ENCODE measurements around the gene ATP2C2. TPM values are rescaled to one million over a fixed set of nuclear protein-coding genes. Genes with fewer than 3 reads are reported as not detected.

The ATP2C2 gene
- total RNA-seq, 1 experiment from 2014 or later = 0.67 TPM

GRCh38 chr16:84369938-84370627, 1.7 kb downstream of the ATP2C2 start:
- H3K4me1 ChIP-seq (ENCODE audit: control insufficient read depth, insufficient read depth, low read length) = 0 out of 2 replicates have a peak, but pooled peaks cover 4% of the 10 kb centered on the region
- no peak overlapping the region for H3K4me3 ChIP-seq (ENCODE audit: low read depth in 2 of 2, low read length in 2 of 2)
- DNase-seq (ENCODE audit: low read depth, low spot score) (no peak), ATAC-seq (no peak)
- ChIA-PET POLR2A (no interaction called here), CTCF (no interaction called here)
- peaks cover 7% of the 10 kb centered on the region; the same call in 1 of the 2 replicates for H3K27me3 ChIP-seq (ENCODE audit: control insufficient read depth, insufficient read depth, low read length)
- H3K27ac ChIP-seq (ENCODE audit: low read length) = no peak overlapping the region
- H3K36me3 ChIP-seq (ENCODE audit: control insufficient read depth, insufficient read depth, low read length) = peaks cover 2% of the 10 kb centered on the region; the same call in 1 of the 2 replicates
- no TSS peak for BruUV-seq (replicated peaks)
- TF ChIP-seq CTCF (IDR thresholded peaks at IDR 0.05) (no peak), TCF7L2 (IDR thresholded peaks at IDR 0.05; ENCODE audit: low read depth, low read length) (no peak)
- H3K9me3 ChIP-seq (ENCODE audit: control insufficient read depth, insufficient read depth, low read depth, low read length) = no peaks in the 10 kb centered on the region
- in situ Hi-C loops (cut with HindIII; ENCODE audit: low pct_unique_long_range_greater_than_20kb, low sequenced_read_pairs) (no loop called here), intact Hi-C loops (cut with micrococcal nuclease; ENCODE audit: unreplicated experiment) (no loop called here)

- POLR2A ChIA-PET = no interaction called here
- peaks cover 7% of the 10 kb centered on the region; the same call in 1 of the 2 replicates for H3K27me3 ChIP-seq (ENCODE audit: control insufficient read depth, insufficient read depth, low read length)
- no peak overlapping the region for H3K27ac ChIP-seq (ENCODE audit: low read length)
Observed at GRCh38 chr16:84370723-84371552, 2.6 kb downstream of the ATP2C2 start.

More at GRCh38 chr16:84370723-84371552, 2.6 kb downstream of the ATP2C2 start:
- CTCF ChIA-PET = no interaction called here
- TF ChIP-seq SIN3A (IDR thresholded peaks at IDR 0.05; ENCODE audit: borderline replicate concordance, insufficient read depth, low read depth, low read length) (no peak), CTCF (IDR thresholded peaks at IDR 0.05) (no peak), POLR2AphosphoS5 (IDR thresholded peaks at IDR 0.05; ENCODE audit: low read depth, low read length) (no peak), REST (IDR thresholded peaks at IDR 0.05; ENCODE audit: insufficient read depth in 1 of 2, low read depth in 2 of 2, low read length in 1 of 2) (no peak), TCF7L2 (IDR thresholded peaks at IDR 0.05; ENCODE audit: low read depth, low read length) (no peak)
- Histone ChIP-seq H3K4me1 (ENCODE audit: control insufficient read depth, insufficient read depth, low read length) (0 out of 2 replicates have a peak, but pooled peaks cover 4% of the 10 kb centered on the region), H3K4me3 (ENCODE audit: low read depth in 2 of 2, low read length in 2 of 2) (no peak overlapping the region), H3K36me3 (ENCODE audit: control insufficient read depth, insufficient read depth, low read length) (peaks cover 2% of the 10 kb centered on the region; the same call in 1 of the 2 replicates), H3K9me3 (ENCODE audit: control insufficient read depth, insufficient read depth, low read depth, low read length) (no peaks in the 10 kb centered on the region)
- DNase-seq (ENCODE audit: low read depth, low spot score) (no peak), ATAC-seq (no peak)
- no TSS peak for BruUV-seq (replicated peaks)
- intact Hi-C loops (cut with micrococcal nuclease; ENCODE audit: unreplicated experiment) = no loop called here
- in situ Hi-C loops (cut with HindIII; ENCODE audit: low pct_unique_long_range_greater_than_20kb, low sequenced_read_pairs) = no loop called here

Data from Panc1 (cell line).